ENCODE data around the gene KCNMA1.

- no peak for TF ChIP-seq CTCF (IDR thresholded peaks at IDR 0.05; ENCODE audit: low read depth, low read length)
- no peak for TF ChIP-seq POLR2A (IDR thresholded peaks at IDR 0.05; ENCODE audit: extremely low read depth, insufficient read length)
- no peak for TF ChIP-seq MAX (IDR thresholded peaks at IDR 0.05; ENCODE audit: low read depth, low read length)
Observed at GRCh38 chr10:77490534-77491314, 146.9 kb downstream of the KCNMA1 start.

All from NB4 (cell line).